ENCODE data around the gene ZNF41.

- TF ChIP-seq CTCF (IDR thresholded peaks at IDR 0.05) (no peak), POLR2A (IDR thresholded peaks at IDR 0.05) (no peak)
These were observed 36.1 kb downstream of the ZNF41 start for GRCh38 chrX:47446971-47447370.

Data from Peyer's patch (tissue), 4 donors.